C4-2B (cell line): ENCODE data around the gene ANKRD44.

Source experiments
- CTCF ChIP-seq: fragments of 450-650 bp; conservative IDR thresholded peaks from 2 replicates; pipeline ENCODE4 v1.5.1; 2017; ENCODE audit warnings: mild to moderate bottlenecking
- ZFX ChIP-seq: fragments of 450-650 bp; IDR thresholded peaks from 2 replicates; pipeline ENCODE4 v1.6.1; 2017

- no peak for TF ChIP-seq CTCF
- no peak for TF ChIP-seq ZFX
Measured at GRCh38 chr2:197138506-197138905, 172.1 kb downstream of the ANKRD44 start.
